HepG2 (cell line): Measurements from ENCODE around the gene MLLT1. TPM values are rescaled to one million over a fixed set of nuclear protein-coding genes. Genes with fewer than 3 reads are reported as not detected.

ENCODE experiments used
- ATAC-seq: fragments of 200-7000 bp; cut with Tn5 transposase; 3 replicates; pipeline ENCODE4 v1.9.1; 2020; ENCODE audit warnings: mild to moderate bottlenecking, moderate library complexity
- BruUV-seq: library from RNA; stranded (reverse); fragments of 400-500 nt; replicated peaks from 2 replicates; lab custom pipeline; 2021; lab: Mats Ljungman, UMichigan
- CTCF ChIA-PET: fragments of 300-600 bp; formaldehyde crosslinking; extraction: SDS; loops from one replicate; lab custom pipeline; 2021; ENCODE audit warnings: low total read pairs, inconsistent platforms, low intra/inter-chr PET ratio; lab: Yijun Ruan, JAX
- POLR2A ChIA-PET: fragments of 350-600 bp; sonication (Branson Sonifier 250); formaldehyde crosslinking; loops from one replicate; lab custom pipeline; 2020; ENCODE audit warnings: antibody characterized with exemption, inconsistent platforms; lab: Yijun Ruan, JAX
- DNase-seq: peaks from one replicate; pipeline ENCODE4 v3.0.0-alpha.2; 2015; ENCODE audit warnings: low spot score
- FAIRE-seq: peaks from 3 replicates; lab custom pipeline; 2011; peaks lifted over from hg19 to GRCh38; lab: Jason Lieb, UNC
- H2AFZ ChIP-seq: one replicate; pipeline ENCODE4 v1.6.1; 2011; ENCODE audit warnings: low read length, inconsistent platforms
- H3K27ac ChIP-seq: fragments of 300-600 bp; 3 replicates; pipeline ENCODE4 v1.8.0; 2011; ENCODE audit warnings: mixed run types, mild to moderate bottlenecking, mixed read lengths, low read length, inconsistent platforms; ENCODE audit not compliant: insufficient read depth; ENCODE audit errors: extremely low read length
- H3K27me3 ChIP-seq, 2 experiments: fragments of 200-600 bp in 1 of 2; 2 replicates in 1 of 2; 3 replicates in 1 of 2; pipeline versions ENCODE4 v1.6.0 to v1.8.0; 2011; ENCODE audit warnings: low read length in 2 of 2, mild to moderate bottlenecking in 2 of 2, moderate library complexity in 2 of 2, inconsistent platforms in 1 of 2; ENCODE audit not compliant: insufficient read depth in 2 of 2, control insufficient read depth in 1 of 2
- H3K36me3 ChIP-seq, 2 experiments: fragments of 200-600 bp in 1 of 2; replicated peaks in 1 of 2; 2 replicates in 1 of 2; 3 replicates in 1 of 2; pipeline versions ENCODE4 v1.5.1 to v1.8.0; 2011; ENCODE audit warnings: low read length in 2 of 2, inconsistent platforms in 1 of 2; ENCODE audit not compliant: insufficient read depth in 2 of 2, control insufficient read depth in 1 of 2
- H3K4me1 ChIP-seq: 2 replicates; pipeline ENCODE4 v1.5.1; 2012; ENCODE audit warnings: low read length, inconsistent platforms; ENCODE audit not compliant: insufficient read depth
- H3K4me2 ChIP-seq: 2 replicates; pipeline ENCODE4 v1.6.0; 2011; ENCODE audit warnings: low read depth, low read length, inconsistent platforms
- H3K4me3 ChIP-seq, 3 experiments: fragments of 200-600 bp in 1 of 3; sonication (generic), shearing (Covaris generic) in 1 of 3; replicated peaks in 1 of 3; 2 replicates each; pipeline ENCODE4 v1.5.1; 2011 to 2016; ENCODE audit warnings: low read length in 3 of 3, inconsistent platforms in 2 of 3, low read depth in 2 of 3, mild to moderate bottlenecking in 2 of 3, control low read depth in 1 of 3, mixed read lengths in 1 of 3; ENCODE audit not compliant: insufficient read depth in 1 of 3
- H3K79me2 ChIP-seq: one replicate; pipeline ENCODE4 v1.6.1; 2011; ENCODE audit warnings: low read length, inconsistent platforms; ENCODE audit not compliant: insufficient read depth
- H3K9ac ChIP-seq: 2 replicates; pipeline ENCODE4 v1.6.0; 2011; ENCODE audit warnings: mild to moderate bottlenecking, low read depth, low read length, inconsistent platforms; ENCODE audit not compliant: insufficient read depth
- H3K9me3 ChIP-seq: 2 replicates; pipeline ENCODE4 v1.5.1; 2012; ENCODE audit warnings: mild to moderate bottlenecking, low read length
- H4K20me1 ChIP-seq: 2 replicates; pipeline ENCODE4 v1.6.0; 2011; ENCODE audit warnings: inconsistent platforms, mild to moderate bottlenecking, low read length, moderate library complexity; ENCODE audit not compliant: insufficient read depth
- CAMTA2 ChIP-seq: sonication (generic); formaldehyde crosslinking; IDR thresholded peaks from 2 replicates; pipeline ENCODE4 v1.4.0; 2020; ENCODE audit warnings: mild to moderate bottlenecking, missing genetic modification reagents, borderline replicate concordance
- NFE2L1 ChIP-seq: sonication (generic); formaldehyde crosslinking; IDR thresholded peaks from 2 replicates; pipeline ENCODE4 v1.4.0; 2020; ENCODE audit warnings: missing genetic modification reagents, mild to moderate bottlenecking, borderline replicate concordance
- PTBP1 ChIP-seq: fragments of 200-400 bp; formaldehyde crosslinking; IDR thresholded peaks from 2 replicates; pipeline ENCODE4 v1.6.1; 2018; ENCODE audit warnings: low read length, low read depth; ENCODE audit not compliant: poor library complexity, severe bottlenecking
- ZBTB42 ChIP-seq: sonication (generic); formaldehyde crosslinking; IDR thresholded peaks from 2 replicates; pipeline ENCODE4 v1.5.0; 2020; ENCODE audit warnings: mild to moderate bottlenecking, missing genetic modification reagents
- ZMYM3 ChIP-seq: sonication (generic); formaldehyde crosslinking; IDR thresholded peaks from 2 replicates; pipeline ENCODE4 v1.5.1; 2020; ENCODE audit warnings: mild to moderate bottlenecking, missing genetic modification reagents
- ZNF160 ChIP-seq: sonication (generic); formaldehyde crosslinking; IDR thresholded peaks from 2 replicates; pipeline ENCODE4 v1.8.0; 2022; ENCODE audit warnings: mild to moderate bottlenecking, inconsistent platforms, missing genetic modification reagents
- ZNF251 ChIP-seq: sonication (generic); formaldehyde crosslinking; IDR thresholded peaks from 2 replicates; pipeline ENCODE4 v1.9.0; 2021; ENCODE audit warnings: mild to moderate bottlenecking, missing genetic modification reagents
- ZNF317 ChIP-seq: sonication (generic); formaldehyde crosslinking; IDR thresholded peaks from 2 replicates; pipeline ENCODE4 v1.5.0; 2020; ENCODE audit warnings: mild to moderate bottlenecking, missing genetic modification reagents
- ZNF329 ChIP-seq: sonication (generic); formaldehyde crosslinking; IDR thresholded peaks from 2 replicates; pipeline ENCODE4 v1.9.0; 2021; ENCODE audit warnings: low read depth, mild to moderate bottlenecking, missing genetic modification reagents
- ZNF431 ChIP-seq: sonication (generic); formaldehyde crosslinking; IDR thresholded peaks from 2 replicates; pipeline ENCODE4 v1.9.0; 2022; ENCODE audit warnings: missing genetic modification reagents, low read depth, mild to moderate bottlenecking, borderline replicate concordance
- ZNF556 ChIP-seq: sonication (generic); formaldehyde crosslinking; IDR thresholded peaks from 2 replicates; pipeline ENCODE4 v1.4.0; 2020; ENCODE audit warnings: mild to moderate bottlenecking, missing genetic modification reagents, borderline replicate concordance
- ZNF614 ChIP-seq: IDR thresholded peaks from 2 replicates; pipeline ENCODE4 v1.6.1; 2018; ENCODE audit warnings: missing biosample characterization, missing genetic modification reagents, inconsistent platforms, borderline replicate concordance
- ZNF720 ChIP-seq: sonication (generic); formaldehyde crosslinking; IDR thresholded peaks from 2 replicates; pipeline ENCODE4 v1.4.0; 2020; ENCODE audit warnings: missing genetic modification reagents
- ZNF772 ChIP-seq: sonication (generic); formaldehyde crosslinking; IDR thresholded peaks from 2 replicates; pipeline ENCODE4 v1.5.0; 2020; ENCODE audit warnings: mild to moderate bottlenecking, missing genetic modification reagents
- ZNF776 ChIP-seq: sonication (generic); formaldehyde crosslinking; IDR thresholded peaks from 2 replicates; pipeline ENCODE4 v1.4.0; 2020; ENCODE audit warnings: mild to moderate bottlenecking, missing genetic modification reagents
- WGBS: methylation state at CpG from one replicate; pipeline ENCODE4 v1.1.6; 2017; ENCODE audit warnings: low lambda C conversion rate; 5-methylcytosine and 5-hydroxymethylcytosine counted together
- in situ Hi-C: cut with HindIII; loops from 2 replicates; pipeline ENCODE4 v1.10.0; 2017; ENCODE audit warnings: low pct_unique_long_range_greater_than_20kb; ENCODE audit not compliant: extremely low pct_ligation_motif_present
- intact Hi-C: fragments of 100-400 bp; cut with micrococcal nuclease; formaldehyde crosslinking; loops from one replicate; pipeline ENCODE4 v1.10.0; 2022; ENCODE audit not compliant: unreplicated experiment
- polyA plus RNA-seq, 8 experiments: library from polyadenylated mRNA; depleted of rRNA in 3 of 8; stranded (reverse) in 7 of 8; unstranded in 1 of 8; fragments of >200 nt; fragmentation: Illumina TruSeq in 4 of 8; extraction: Trizol in 4 of 8; gene quantifications; 2 replicates each; pipeline versions ENCODE4 v1.2.1 to v1.2.3, GENCODE V29; 2011 to 2016; ENCODE audit warnings: low read depth in 4 of 8, missing spikeins in 1 of 8, mixed read lengths in 1 of 8; ENCODE audit not compliant: insufficient read depth in 1 of 8
- total RNA-seq, 5 experiments: library from RNA; depleted of rRNA; stranded (reverse); fragments of >200 nt; fragmentation: Illumina TruSeq; extraction: Trizol; gene quantifications; 2 replicates each; pipeline ENCODE4 v1.2.3, GENCODE V29; 2016; ENCODE audit warnings: low read depth in 1 of 5
- TF ChIP-seq, protein P1 (sequence below): sonication (generic); formaldehyde crosslinking; IDR thresholded peaks from 2 replicates; pipeline ENCODE4 v1.4.0; 2020; ENCODE audit warnings: missing genetic modification reagents
- TF ChIP-seq, protein P2 (sequence below), 2 experiments: fragments of 450-650 bp in 1 of 2; sonication (generic) in 1 of 2; formaldehyde crosslinking; IDR thresholded peaks; 2 replicates each; pipeline versions ENCODE4 v1.5.0 to v1.8.0; 2020 to 2022; ENCODE audit warnings: mild to moderate bottlenecking in 1 of 2, missing genetic modification reagents in 1 of 2

Gene MLLT1
- total and polyA plus RNA-seq, 2 of the 13 experiments (the other 11 are each of a cell fraction or from before 2014, with no cell fraction given): 11.7 to 12.2 TPM

DNA sequence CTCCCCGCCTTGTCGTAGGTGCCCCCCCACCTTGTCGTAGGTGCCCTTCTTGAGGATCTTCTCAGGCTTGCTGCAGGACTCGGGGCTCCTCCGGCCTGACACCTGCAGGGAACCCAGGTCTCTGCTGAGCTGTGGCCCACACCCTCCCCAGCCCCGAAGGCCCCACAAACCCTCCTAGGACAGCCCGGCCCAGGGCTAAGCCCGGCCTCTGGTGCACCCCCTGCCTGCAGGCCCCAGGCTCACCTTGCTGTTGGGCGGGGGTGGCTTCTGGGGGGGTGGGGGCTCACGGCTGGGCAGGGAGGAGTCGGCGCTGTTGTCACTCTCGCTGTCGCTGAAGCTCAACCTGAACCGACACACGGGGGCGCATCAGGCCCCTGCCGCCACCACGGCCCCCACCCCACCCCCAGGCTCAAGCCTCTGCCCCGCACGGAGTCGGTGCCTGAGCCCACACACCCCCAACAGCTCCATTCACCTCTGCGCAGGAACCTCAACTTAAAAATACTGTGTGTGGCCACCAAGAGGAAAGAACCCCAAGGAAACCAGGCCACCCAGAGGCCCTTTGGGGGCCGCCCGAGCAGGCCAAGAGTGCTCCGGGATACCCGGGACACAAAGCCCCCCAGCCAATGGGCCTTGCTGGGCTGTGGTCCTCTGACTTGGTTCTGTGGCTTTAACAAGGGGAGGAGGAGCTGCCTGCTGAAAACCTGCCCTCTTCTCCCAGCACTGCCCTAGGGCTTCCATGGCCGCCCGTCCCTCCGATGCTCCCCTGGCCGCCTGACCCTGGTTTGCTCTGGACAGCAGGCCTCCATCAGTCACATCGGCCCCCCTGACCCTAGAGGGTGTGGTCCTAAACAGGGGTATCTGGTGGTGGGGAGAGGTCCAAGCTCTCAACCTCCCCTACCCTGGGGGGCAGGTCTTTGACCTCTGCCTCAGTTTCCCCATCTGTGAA, 65.8 kb downstream of the MLLT1 start:
- Histone ChIP-seq H3K4me2 (no peak overlapping the region), H3K27me3 (no peaks in the 10 kb centered on the region), H3K36me3 (no peaks in the 10 kb centered on the region; a peak in 1 of 5 replicates), H3K4me1 (no peaks in the 10 kb centered on the region)
- intact Hi-C loops: no loop called here
- FAIRE-seq (no peak), DNase-seq (no peak)
- TF ChIP-seq ZMYM3 (CRISPR knock-in tag) (no peak), ZBTB42 (CRISPR knock-in tag) (no peak), ZNF772 (CRISPR knock-in tag) (no peak), ZNF614 (CRISPR knock-in tag) (no peak), ZNF329 (CRISPR knock-in tag) (no peak), CAMTA2 (no peak), ZNF720 (no peak), ZNF160 (CRISPR knock-in tag) (no peak), ZNF776 (no peak), ZNF251 (no peak), NFE2L1 (CRISPR knock-in tag) (no peak), ZNF556 (CRISPR knock-in tag) (no peak), PTBP1 (no peak), ZNF431 (CRISPR knock-in tag) (no peak), ZNF317 (CRISPR knock-in tag) (no peak)
- TF ChIP-seq, protein P1, sequence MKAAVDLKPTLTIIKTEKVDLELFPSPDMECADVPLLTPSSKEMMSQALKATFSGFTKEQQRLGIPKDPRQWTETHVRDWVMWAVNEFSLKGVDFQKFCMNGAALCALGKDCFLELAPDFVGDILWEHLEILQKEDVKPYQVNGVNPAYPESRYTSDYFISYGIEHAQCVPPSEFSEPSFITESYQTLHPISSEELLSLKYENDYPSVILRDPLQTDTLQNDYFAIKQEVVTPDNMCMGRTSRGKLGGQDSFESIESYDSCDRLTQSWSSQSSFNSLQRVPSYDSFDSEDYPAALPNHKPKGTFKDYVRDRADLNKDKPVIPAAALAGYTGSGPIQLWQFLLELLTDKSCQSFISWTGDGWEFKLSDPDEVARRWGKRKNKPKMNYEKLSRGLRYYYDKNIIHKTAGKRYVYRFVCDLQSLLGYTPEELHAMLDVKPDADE (CRISPR knock-in tag): no peak
- TF ChIP-seq, protein P2, sequence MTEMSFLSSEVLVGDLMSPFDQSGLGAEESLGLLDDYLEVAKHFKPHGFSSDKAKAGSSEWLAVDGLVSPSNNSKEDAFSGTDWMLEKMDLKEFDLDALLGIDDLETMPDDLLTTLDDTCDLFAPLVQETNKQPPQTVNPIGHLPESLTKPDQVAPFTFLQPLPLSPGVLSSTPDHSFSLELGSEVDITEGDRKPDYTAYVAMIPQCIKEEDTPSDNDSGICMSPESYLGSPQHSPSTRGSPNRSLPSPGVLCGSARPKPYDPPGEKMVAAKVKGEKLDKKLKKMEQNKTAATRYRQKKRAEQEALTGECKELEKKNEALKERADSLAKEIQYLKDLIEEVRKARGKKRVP (CRISPR knock-in tag; IDR thresholded peaks at IDR 0.05): no peak
- TF ChIP-seq, all 625 proteins: peak for 0
- POLR2A ChIA-PET: no interaction called here
- in situ Hi-C loops: no loop called here
- no peak overlapping the region for H2AFZ ChIP-seq
- CTCF ChIA-PET: no interaction called here
- H3K9ac ChIP-seq: no peak overlapping the region
- ATAC-seq: no peak
- H3K4me3 ChIP-seq: no peak overlapping the region
- no peak overlapping the region for H3K27ac ChIP-seq
- no TSS peak for BruUV-seq
- H4K20me1 ChIP-seq: no peaks in the 10 kb centered on the region
- H3K79me2 ChIP-seq: no peaks in the 10 kb centered on the region
- H3K9me3 ChIP-seq: no peaks in the 10 kb centered on the region
- WGBS: 95% methylated on average over 16 of the region's 32 CpGs
